ENCODE data around the gene CLINT1.
A peak's percentile ranks its signal among the peaks of the same experiment; 100 is the strongest.

Gene CLINT1

GRCh38 chr5:157819502-157820115, 39.3 kb downstream of the CLINT1 start:
- DNase-seq = no peak

GRCh38 chr5:157818368-157818767, 40.6 kb downstream of the CLINT1 start:
- DNase-seq = no peak

GRCh38 chr5:157817928-157818327, 41.0 kb downstream of the CLINT1 start:
- DNase-seq = no peak

GRCh38 chr5:157817387-157817702, 41.6 kb downstream of the CLINT1 start:
- DNase-seq = no peak

GRCh38 chr5:157816682-157817386, 42.1 kb downstream of the CLINT1 start:
- no peak for DNase-seq

- no peak for DNase-seq
Measured at GRCh38 chr5:157812086-157812485, 46.9 kb downstream of the CLINT1 start.

GRCh38 chr5:157808043-157808442, 50.9 kb downstream of the CLINT1 start:
- no peak for DNase-seq

- DNase-seq = no peak
Measured at GRCh38 chr5:157802736-157803135, 56.2 kb downstream of the CLINT1 start.

GRCh38 chr5:157800137-157800536, 58.8 kb downstream of the CLINT1 start:
- no peak for DNase-seq

GRCh38 chr5:157799578-157799977, 59.4 kb downstream of the CLINT1 start:
- DNase-seq = no peak

- no peak for DNase-seq
Measured at GRCh38 chr5:157793301-157793700, 65.6 kb downstream of the CLINT1 start.

- no peak for DNase-seq
Measured at GRCh38 chr5:157785801-157786200, 73.1 kb downstream of the CLINT1 start.

GRCh38 chr5:157779221-157779620, 79.7 kb downstream of the CLINT1 start:
- no peak for DNase-seq

GRCh38 chr5:157778121-157778805, 80.7 kb downstream of the CLINT1 start:
- peak; percentile 60 for DNase-seq

GRCh38 chr5:157772127-157772526, 86.8 kb downstream of the CLINT1 start:
- DNase-seq = no peak

- no peak for DNase-seq
Measured at GRCh38 chr5:157770665-157771064, 88.3 kb downstream of the CLINT1 start.

GRCh38 chr5:157767689-157768088, 91.3 kb downstream of the CLINT1 start:
- no peak for DNase-seq

- DNase-seq = no peak
Measured at GRCh38 chr5:157766902-157767301, 92.0 kb downstream of the CLINT1 start.

- DNase-seq = no peak
Measured at GRCh38 chr5:157766442-157766841, 92.5 kb downstream of the CLINT1 start.

GRCh38 chr5:157764531-157764930, 94.4 kb downstream of the CLINT1 start:
- DNase-seq = no peak

- peak; percentile 67 for DNase-seq
Measured at GRCh38 chr5:157761690-157762621, 97.0 kb downstream of the CLINT1 start.

- DNase-seq = no peak
Measured at GRCh38 chr5:157758706-157759105, 100.2 kb downstream of the CLINT1 start.

GRCh38 chr5:157756122-157756521, 102.8 kb downstream of the CLINT1 start:
- no peak for DNase-seq
